Upper lobe of left lung (tissue), 6 donors: ENCODE data around the gene PHTF2. TPM values are rescaled to one million over a fixed set of nuclear protein-coding genes. Genes with fewer than 3 reads are reported as not detected.
A peak's percentile ranks its signal among the peaks of the same experiment; 100 is the strongest.

Experiments used
- ATAC-seq, 2 donors: fragments of 200-7000 bp; cut with Tn5 transposase; one replicate each; pipeline ENCODE4 v1.9.1; 2022; ENCODE audit warnings: mild to moderate bottlenecking in 2 of 2, moderate library complexity in 2 of 2; ENCODE audit not compliant: low FRiP score in 2 of 2
- DNase-seq, 2 donors: peaks; one replicate each; pipeline ENCODE4 v3.0.0-alpha.2; 2019 to 2020
- H3K27ac ChIP-seq, 4 donors: fragments of 200-600 bp; sonication (generic); one replicate each; pipeline ENCODE4 v1.5.1; 2016 to 2019
- H3K27me3 ChIP-seq, 4 donors: fragments of 200-600 bp; sonication (generic); one replicate each; pipeline ENCODE4 v1.5.1; 2017 to 2019
- H3K36me3 ChIP-seq, 4 donors: fragments of 200-600 bp; sonication (generic); one replicate each; pipeline ENCODE4 v1.5.1; 2016 to 2019
- H3K4me1 ChIP-seq, 4 donors: fragments of 200-600 bp; sonication (generic); one replicate each; pipeline ENCODE4 v1.5.1; 2018 to 2019
- H3K4me3 ChIP-seq, 4 donors: fragments of 200-600 bp; sonication (generic); one replicate each; pipeline ENCODE4 v1.5.1; 2017 to 2019; ENCODE audit warnings: mild to moderate bottlenecking in 2 of 4, moderate library complexity in 1 of 4
- H3K9me3 ChIP-seq, 4 donors: fragments of 200-600 bp; sonication (generic); one replicate each; pipeline ENCODE4 v1.5.1; 2018 to 2019
- EP300 ChIP-seq, 4 donors: sonication (generic); formaldehyde crosslinking; IDR thresholded peaks; one replicate each; pipeline ENCODE4 v1.5.1; 2017; ENCODE audit warnings: antibody characterized with exemption in 4 of 4, control low read depth in 2 of 4
- POLR2A ChIP-seq, 4 donors: fragments of 450-650 bp; IDR thresholded peaks; one replicate each; pipeline ENCODE4 v1.5.1; 2016 to 2017; ENCODE audit warnings: antibody characterized with exemption in 4 of 4, mild to moderate bottlenecking in 2 of 4
- POLR2AphosphoS5 ChIP-seq, 2 donors: sonication (generic); formaldehyde crosslinking; IDR thresholded peaks; one replicate each; pipeline ENCODE4 v1.5.1; 2017; ENCODE audit warnings: antibody characterized with exemption in 2 of 2
- WGBS, 2 donors: methylation state at CpG; one replicate each; pipeline ENCODE4 v1.1.5; 2017 to 2018; 5-methylcytosine and 5-hydroxymethylcytosine counted together
- total RNA-seq, 6 donors: library from RNA; depleted of rRNA in 4 of 6; stranded (reverse); fragments of >200 nt in 4 of 6; gene quantifications; one replicate each; pipeline versions ENCODE4 v1.1.0 to v1.2.1, GENCODE V29; 2016 to 2021
- TF ChIP-seq, protein P1 (sequence below), 6 experiments: fragments of 450-650 bp in 4 of 6; fragments of 200-600 bp in 2 of 6; sonication (generic) in 2 of 6; IDR thresholded peaks; one replicate each; pipeline ENCODE4 v1.5.1; 2016 to 2019; ENCODE audit warnings: antibody characterized with exemption in 6 of 6
- donor health status: DM: no; HTN: no; CAD: no; lungs with moderate emphysema.
- donor health status: DM: no; HTN: yes; CAD: no; lungs with severe emphysema.

The PHTF2 gene
- 10 to 100 TPM in 5 of 6 donors, 1 to 10 TPM in 1; 7.0 to 25.2 (median 14.7) TPM for total RNA-seq

DNA sequence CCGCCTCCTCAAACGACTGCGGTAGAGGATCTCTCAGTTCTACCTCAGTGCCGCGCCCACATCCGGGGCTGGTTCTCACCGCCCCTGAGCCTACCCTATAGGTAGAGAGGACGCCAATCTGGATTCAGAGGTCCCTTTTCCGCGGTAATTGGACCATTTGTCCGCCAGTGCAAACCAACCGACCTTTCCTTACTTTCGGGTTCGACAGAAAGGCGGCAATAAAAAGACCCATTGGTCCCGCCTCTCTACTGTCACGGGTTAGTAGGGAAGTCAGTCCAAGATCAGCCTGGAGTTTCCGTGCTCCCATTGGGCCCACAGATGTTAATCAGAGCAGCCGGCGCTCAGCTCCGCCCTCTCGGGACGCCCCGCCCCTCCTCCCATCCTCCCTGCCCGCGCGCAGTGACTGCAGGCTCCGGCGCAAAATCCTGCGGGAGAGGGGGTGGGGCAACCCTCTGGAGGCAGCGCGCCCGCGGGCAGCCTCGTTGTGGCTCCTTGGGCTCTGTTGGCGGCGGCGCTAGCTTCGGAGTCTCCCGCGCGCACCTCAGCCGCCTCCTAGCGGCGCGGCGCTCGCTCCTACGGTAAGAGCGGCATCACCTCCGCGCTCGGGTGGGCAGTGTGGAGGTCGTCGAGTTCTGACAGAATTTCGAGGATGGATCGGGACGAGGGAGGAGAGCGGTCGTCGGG is at the start of gene PHTF2, which contains the start of gene TMEM60:
Gene PHTF2 (plus strand): TSS at position 380 of the 684 bp plus-strand sequence.
Gene TMEM60 (minus strand): TSS at position 41 of the 684 bp plus-strand sequence. CDS start 4,061 bp downstream, outside the sequence.
- no peaks in the 10 kb centered on the region for H3K27me3 ChIP-seq
- H3K4me1 ChIP-seq = peaks cover 21 to 52% (median 27%) of the 10 kb centered on the region in 4 donors
- TF ChIP-seq, protein P1, sequence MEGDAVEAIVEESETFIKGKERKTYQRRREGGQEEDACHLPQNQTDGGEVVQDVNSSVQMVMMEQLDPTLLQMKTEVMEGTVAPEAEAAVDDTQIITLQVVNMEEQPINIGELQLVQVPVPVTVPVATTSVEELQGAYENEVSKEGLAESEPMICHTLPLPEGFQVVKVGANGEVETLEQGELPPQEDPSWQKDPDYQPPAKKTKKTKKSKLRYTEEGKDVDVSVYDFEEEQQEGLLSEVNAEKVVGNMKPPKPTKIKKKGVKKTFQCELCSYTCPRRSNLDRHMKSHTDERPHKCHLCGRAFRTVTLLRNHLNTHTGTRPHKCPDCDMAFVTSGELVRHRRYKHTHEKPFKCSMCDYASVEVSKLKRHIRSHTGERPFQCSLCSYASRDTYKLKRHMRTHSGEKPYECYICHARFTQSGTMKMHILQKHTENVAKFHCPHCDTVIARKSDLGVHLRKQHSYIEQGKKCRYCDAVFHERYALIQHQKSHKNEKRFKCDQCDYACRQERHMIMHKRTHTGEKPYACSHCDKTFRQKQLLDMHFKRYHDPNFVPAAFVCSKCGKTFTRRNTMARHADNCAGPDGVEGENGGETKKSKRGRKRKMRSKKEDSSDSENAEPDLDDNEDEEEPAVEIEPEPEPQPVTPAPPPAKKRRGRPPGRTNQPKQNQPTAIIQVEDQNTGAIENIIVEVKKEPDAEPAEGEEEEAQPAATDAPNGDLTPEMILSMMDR (IDR thresholded peaks at IDR 0.05) = peak in 5 of 6 experiments; percentile 28 to 71 (median 62)
- TF ChIP-seq POLR2A (IDR thresholded peaks at IDR 0.05) (peak in 3 of 4 donors; percentile 51 to 84 (median 58)), EP300 (IDR thresholded peaks at IDR 0.05) (peak in 1 of 4 donors; percentile 11), POLR2AphosphoS5 (IDR thresholded peaks at IDR 0.05) (peak; percentile 56 to 92)
- peaks cover 0 to 6% (median 0%) of the 10 kb centered on the region in 4 donors for H3K36me3 ChIP-seq
- peak within 1 kb of the TSS; percentile 78 to 99 (median 97) for H3K4me3 ChIP-seq
- peak within 1 kb of the TSS; percentile 78 to 95 (median 91) for H3K27ac ChIP-seq
- ATAC-seq (peak; percentile 97 to 99), DNase-seq (peak; percentile 99)
- WGBS, 2 donors = 1% methylated on average over 29 to 56 of the region's 61 CpGs
- H3K9me3 ChIP-seq = no peaks in the 10 kb centered on the region

DNA sequence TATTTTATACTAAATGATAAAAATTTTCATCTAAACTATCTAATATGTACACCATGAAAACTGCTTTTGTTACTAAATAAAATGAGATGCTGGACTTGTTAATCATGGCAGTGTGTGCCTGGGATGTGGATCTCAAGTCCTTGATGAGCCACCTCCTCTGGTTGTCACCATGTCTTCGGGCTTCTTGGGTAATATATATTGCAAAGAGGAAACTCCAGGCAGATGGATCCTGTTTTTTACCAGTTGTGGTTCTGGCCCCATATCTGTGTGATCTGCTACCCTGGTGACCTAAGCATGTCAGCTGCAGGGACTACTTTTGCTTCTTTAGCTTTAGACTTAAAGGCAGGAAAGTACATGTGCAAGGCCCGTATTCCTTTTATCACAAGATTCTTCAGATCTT is 46.6 kb upstream of the PHTF2 start:
- Histone ChIP-seq H3K9me3 (no peaks in the 10 kb centered on the region), H3K27ac (peak overlapping the region in 1 of 4 donors; percentile 4), H3K27me3 (no peaks in the 10 kb centered on the region), H3K36me3 (peaks cover 0 to 8% (median 4%) of the 10 kb centered on the region in 4 donors), H3K4me3 (no peak overlapping the region), H3K4me1 (peaks cover 15 to 35% (median 23%) of the 10 kb centered on the region in 4 donors)
- peak; percentile 66 to 68 for ATAC-seq
- peak in 1 of 2 donors; percentile 39 for DNase-seq
- TF ChIP-seq, protein P1 (IDR thresholded peaks at IDR 0.05) = no peak
- no peak for TF ChIP-seq POLR2A (IDR thresholded peaks at IDR 0.05)
- no peak for TF ChIP-seq POLR2AphosphoS5 (IDR thresholded peaks at IDR 0.05)
- no peak for TF ChIP-seq EP300 (IDR thresholded peaks at IDR 0.05)
- WGBS, 2 donors = 38 to 42% methylated on average over 2 of the region's 2 CpGs

DNA sequence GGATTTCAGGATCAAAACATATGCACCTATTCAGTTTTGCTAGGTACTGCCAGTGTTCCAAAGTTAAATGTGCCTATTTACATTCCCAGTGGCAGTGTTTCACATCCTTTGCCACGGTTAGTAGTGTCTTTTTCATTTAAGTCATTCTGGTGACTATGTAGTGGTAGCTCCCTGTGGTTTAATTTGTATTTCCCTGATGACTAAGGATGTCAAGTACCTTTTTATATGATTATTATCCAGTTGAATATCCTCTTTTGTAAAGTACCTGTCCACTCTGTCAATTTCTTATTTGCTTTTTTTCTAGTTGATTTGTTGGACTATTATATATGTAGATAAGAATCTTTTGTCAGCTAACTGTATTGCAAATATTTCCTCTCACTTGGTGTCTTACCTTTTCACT is 45.4 kb upstream of the PHTF2 start:
- no peaks in the 10 kb centered on the region for H3K9me3 ChIP-seq
- no peak overlapping the region for H3K4me3 ChIP-seq
- WGBS, 2 donors = 33 to 40% methylated on average over 1 of the region's 1 CpG
- no peak for DNase-seq
- no peak overlapping the region for H3K27ac ChIP-seq
- H3K27me3 ChIP-seq = no peaks in the 10 kb centered on the region
- H3K4me1 ChIP-seq = peaks cover 11 to 30% (median 19%) of the 10 kb centered on the region in 4 donors
- TF ChIP-seq POLR2A (IDR thresholded peaks at IDR 0.05) (no peak), POLR2AphosphoS5 (IDR thresholded peaks at IDR 0.05) (no peak), EP300 (IDR thresholded peaks at IDR 0.05) (no peak)
- TF ChIP-seq, protein P1 (IDR thresholded peaks at IDR 0.05) = no peak
- peaks cover 0 to 8% (median 4%) of the 10 kb centered on the region in 4 donors for H3K36me3 ChIP-seq
- ATAC-seq = no peak

DNA sequence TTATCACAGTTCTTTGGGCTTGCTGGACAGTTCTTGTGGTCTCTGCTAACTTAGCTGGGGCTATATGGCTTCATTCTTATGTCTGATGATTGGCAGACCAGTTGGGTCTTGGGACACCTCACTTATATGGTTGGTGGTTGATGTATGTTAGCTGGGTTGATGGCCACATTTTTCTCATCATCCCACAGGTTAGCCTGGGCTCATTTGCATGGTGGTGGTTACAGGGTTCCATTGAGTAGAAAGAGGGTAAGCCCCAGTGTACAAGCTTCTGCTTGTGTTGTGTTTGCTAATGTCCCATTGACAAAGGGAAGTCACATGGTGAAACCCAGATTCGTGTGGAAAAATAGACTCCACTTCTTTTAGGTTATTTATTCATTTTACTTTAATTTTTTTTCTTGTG is 41.0 kb upstream of the PHTF2 start:
- DNase-seq (no peak), ATAC-seq (no peak)
- Histone ChIP-seq H3K9me3 (no peaks in the 10 kb centered on the region), H3K27ac (no peak overlapping the region), H3K4me1 (peaks cover 16 to 34% (median 16%) of the 10 kb centered on the region in 4 donors), H3K36me3 (no peaks in the 10 kb centered on the region), H3K27me3 (no peaks in the 10 kb centered on the region), H3K4me3 (no peak overlapping the region)
- WGBS, 2 donors = 13 to 15% methylated on average over 1 of the region's 1 CpG
- TF ChIP-seq EP300 (IDR thresholded peaks at IDR 0.05) (no peak), POLR2A (IDR thresholded peaks at IDR 0.05) (no peak), POLR2AphosphoS5 (IDR thresholded peaks at IDR 0.05) (no peak)
- TF ChIP-seq, protein P1 (IDR thresholded peaks at IDR 0.05) = no peak
